Right cardiac atrium (tissue), 5 donors: ENCODE measurements around the gene ISCA2. TPM values are rescaled to one million over a fixed set of nuclear protein-coding genes. Genes with fewer than 3 reads are reported as not detected.

Source experiments
- ATAC-seq, 2 donors: fragments of 200-7000 bp; cut with Tn5 transposase; one replicate each; pipeline versions ENCODE4 v1.8.0 to v1.9.1; 2020; ENCODE audit warnings: moderate library complexity in 2 of 2, mild to moderate bottlenecking in 1 of 2
- DNase-seq, 3 donors: peaks; one replicate each; pipeline ENCODE4 v3.0.0-alpha.2; 2020
- H3K27ac ChIP-seq: one replicate; pipeline ENCODE4 v1.5.1; 2013; ENCODE audit warnings: mild to moderate bottlenecking, low read length, control low read depth, moderate library complexity
- H3K27me3 ChIP-seq: one replicate; pipeline ENCODE4 v1.6.1; 2013; ENCODE audit not compliant: control insufficient read depth, insufficient read depth
- H3K4me1 ChIP-seq: one replicate; pipeline ENCODE4 v1.6.1; 2013; ENCODE audit warnings: low read length; ENCODE audit not compliant: control insufficient read depth, insufficient read depth
- H3K4me3 ChIP-seq: one replicate; pipeline ENCODE4 v1.5.1; 2013; ENCODE audit warnings: low read length, control low read depth
- H3K9me3 ChIP-seq: one replicate; pipeline ENCODE4 v1.6.1; 2013; ENCODE audit warnings: low read length; ENCODE audit not compliant: control insufficient read depth
- WGBS: extraction: QIAGEN DNeasy Blood & Tissue Kit; methylation state at CpG from one replicate; pipeline ENCODE4 v1.1.7; 2013; 5-methylcytosine and 5-hydroxymethylcytosine counted together
- intact Hi-C, 4 donors: fragments of 100-400 bp; cut with DNase I; formaldehyde crosslinking; loops; one replicate each; pipeline versions ENCODE4 v1.11.0 to v1.14.0; 2022 to 2023
- polyA plus RNA-seq: library from polyadenylated mRNA; stranded (reverse); fragments of 200-250 nt; gene quantifications from one replicate; pipeline ENCODE4 v1.2.3, GENCODE V29; 2013
- total RNA-seq, 4 donors: library from RNA; stranded (reverse); fragmentation: NEBNext Ultra II Directional; extraction: Animal tissue kit (Norgen Biotek cat#: 25700); gene quantifications; one replicate each; pipeline ENCODE4 v1.2.1, GENCODE V29; 2021
- donor health status: healthy with polysubstance abuse.
- donor health status: DM: no; HTN: yes; CAD: no.
- donor health status: DM: no; HTN: no; CAD: no.
- donor health status: DM: no; HTN: yes; CAD: no; lungs with severe emphysema.
- donor health status: DM: yes; HTN: yes; CAD: no.

ISCA2 gene
- total and polyA plus RNA-seq, 5 donors = 29.2 to 45.1 (median 35.3) TPM

- WGBS = 81% methylated on average over 6 of the region's 6 CpGs
- no peaks in the 10 kb centered on the region for H3K9me3 ChIP-seq
- no peak overlapping the region for H3K27ac ChIP-seq
- no peak overlapping the region for H3K4me3 ChIP-seq
- H3K27me3 ChIP-seq = no peaks in the 10 kb centered on the region
- H3K4me1 ChIP-seq = no peaks in the 10 kb centered on the region
- ATAC-seq (no peak), DNase-seq (no peak)
- intact Hi-C loops = no loop called here
These were observed 25.9 kb downstream of the ISCA2 start for GRCh38 chr14:74519316-74520074.

- intact Hi-C loops = no loop called here
- H3K4me3 ChIP-seq = no peak overlapping the region
- no peaks in the 10 kb centered on the region for H3K4me1 ChIP-seq
- no peaks in the 10 kb centered on the region for H3K27me3 ChIP-seq
- H3K9me3 ChIP-seq = no peaks in the 10 kb centered on the region
- ATAC-seq (no peak), DNase-seq (no peak)
- H3K27ac ChIP-seq = no peak overlapping the region
- 86% methylated on average over 10 of the region's 10 CpGs for WGBS
These were observed 28.2 kb downstream of the ISCA2 start for GRCh38 chr14:74521756-74522155.

GRCh38 chr14:74522740-74523139 is 29.2 kb downstream of the ISCA2 start:
- no peak for ATAC-seq
- 93% methylated on average over 7 of the region's 7 CpGs for WGBS
- intact Hi-C loops = no loop called here
- DNase-seq = no peak
- no peaks in the 10 kb centered on the region for H3K4me1 ChIP-seq
- no peak overlapping the region for H3K27ac ChIP-seq
- H3K27me3 ChIP-seq = no peaks in the 10 kb centered on the region
- no peaks in the 10 kb centered on the region for H3K9me3 ChIP-seq
- H3K4me3 ChIP-seq = no peak overlapping the region

GRCh38 chr14:74524076-74524811 is 30.7 kb downstream of the ISCA2 start:
- DNase-seq = no peak
- H3K4me3 ChIP-seq = no peak overlapping the region
- no peaks in the 10 kb centered on the region for H3K27me3 ChIP-seq
- H3K4me1 ChIP-seq = no peaks in the 10 kb centered on the region
- no peak for ATAC-seq
- intact Hi-C loops = no loop called here
- H3K27ac ChIP-seq = no peak overlapping the region
- H3K9me3 ChIP-seq = no peaks in the 10 kb centered on the region
- 82% methylated on average over 14 of the region's 14 CpGs for WGBS

GRCh38 chr14:74524812-74525135 is 31.2 kb downstream of the ISCA2 start:
- H3K4me1 ChIP-seq = no peaks in the 10 kb centered on the region
- ATAC-seq (no peak), DNase-seq (no peak)
- H3K27ac ChIP-seq = no peak overlapping the region
- no peaks in the 10 kb centered on the region for H3K9me3 ChIP-seq
- H3K4me3 ChIP-seq = no peak overlapping the region
- intact Hi-C loops = no loop called here
- no peaks in the 10 kb centered on the region for H3K27me3 ChIP-seq

- no peak overlapping the region for H3K27ac ChIP-seq
- DNase-seq = no peak
- no peaks in the 10 kb centered on the region for H3K4me1 ChIP-seq
- no peak for ATAC-seq
- H3K27me3 ChIP-seq = no peaks in the 10 kb centered on the region
- 61% methylated on average over 4 of the region's 4 CpGs for WGBS
- intact Hi-C loops = no loop called here
- H3K4me3 ChIP-seq = no peak overlapping the region
- H3K9me3 ChIP-seq = no peaks in the 10 kb centered on the region
These were observed 31.8 kb downstream of the ISCA2 start for GRCh38 chr14:74525361-74525851.

GRCh38 chr14:74526854-74527585 is 33.5 kb downstream of the ISCA2 start:
- Histone ChIP-seq H3K9me3 (no peaks in the 10 kb centered on the region), H3K27me3 (no peaks in the 10 kb centered on the region), H3K4me1 (no peaks in the 10 kb centered on the region), H3K4me3 (no peak overlapping the region), H3K27ac (no peak overlapping the region)
- ATAC-seq (peak in 1 of 2 donors; percentile 53), DNase-seq (no peak)
- intact Hi-C loops = no loop called here
- 80% methylated on average over 10 of the region's 10 CpGs for whole genome bisulfite sequencing

- no peak overlapping the region for H3K27ac ChIP-seq
- ATAC-seq = no peak
- H3K27me3 ChIP-seq = no peaks in the 10 kb centered on the region
- intact Hi-C loops = no loop called here
- H3K4me3 ChIP-seq = no peak overlapping the region
- no peak for DNase-seq
- H3K9me3 ChIP-seq = no peaks in the 10 kb centered on the region
- no peaks in the 10 kb centered on the region for H3K4me1 ChIP-seq
- WGBS = 81% methylated on average over 10 of the region's 10 CpGs
These were observed 34.2 kb downstream of the ISCA2 start for GRCh38 chr14:74527736-74528280.

GRCh38 chr14:74528406-74528805 is 34.8 kb downstream of the ISCA2 start:
- no peak for ATAC-seq
- intact Hi-C loops = no loop called here
- 82% methylated on average over 14 of the region's 14 CpGs for WGBS
- no peaks in the 10 kb centered on the region for H3K9me3 ChIP-seq
- H3K4me1 ChIP-seq = no peaks in the 10 kb centered on the region
- H3K27ac ChIP-seq = no peak overlapping the region
- H3K27me3 ChIP-seq = no peaks in the 10 kb centered on the region
- no peak overlapping the region for H3K4me3 ChIP-seq
- DNase-seq = peak in 1 of 3 donors; percentile 19

GRCh38 chr14:74528886-74529285 is 35.3 kb downstream of the ISCA2 start:
- 89% methylated on average over 10 of the region's 10 CpGs for WGBS
- H3K9me3 ChIP-seq = no peaks in the 10 kb centered on the region
- H3K4me1 ChIP-seq = no peaks in the 10 kb centered on the region
- H3K27ac ChIP-seq = no peak overlapping the region
- no peak overlapping the region for H3K4me3 ChIP-seq
- intact Hi-C loops = no loop called here
- no peaks in the 10 kb centered on the region for H3K27me3 ChIP-seq
- ATAC-seq (no peak), DNase-seq (no peak)

- no peak for ATAC-seq
- DNase-seq = no peak
- Histone ChIP-seq H3K9me3 (no peaks in the 10 kb centered on the region), H3K4me3 (no peak overlapping the region), H3K27ac (no peak overlapping the region), H3K27me3 (no peaks in the 10 kb centered on the region), H3K4me1 (no peaks in the 10 kb centered on the region)
- intact Hi-C loops = no loop called here
- WGBS = 83% methylated on average over 3 of the region's 3 CpGs
These were observed 37.4 kb downstream of the ISCA2 start for GRCh38 chr14:74531006-74531405.
